GM12878 (cell line): Measurements from ENCODE around the gene MFSD12. TPM values are rescaled to one million over a fixed set of nuclear protein-coding genes. Genes with fewer than 3 reads are reported as not detected.

Experiments used
- ATAC-seq: fragments of 200-7000 bp; cut with Tn5 transposase; 3 replicates; pipeline ENCODE4 v1.9.1; 2020; ENCODE audit warnings: mild to moderate bottlenecking, moderate library complexity
- BruUV-seq: library from RNA; stranded (reverse); fragments of 400-500 nt; replicated peaks from 2 replicates; lab custom pipeline; 2021; lab: Mats Ljungman, UMichigan
- CTCF ChIA-PET: fragments of 300-600 bp; sonication (Branson Sonifier 250); formaldehyde crosslinking; extraction: SDS; loops from one replicate; lab custom pipeline; 2021; ENCODE audit warnings: inconsistent platforms; lab: Yijun Ruan, JAX
- POLR2A ChIA-PET: fragments of 350-600 bp; formaldehyde crosslinking; extraction: SDS; loops from one replicate; lab custom pipeline; 2021; ENCODE audit warnings: inconsistent platforms; lab: Charles Lee
- RAD21 ChIA-PET: fragments of 300-600 bp; sonication (Branson Sonifier 250); formaldehyde crosslinking; loops from one replicate; lab custom pipeline; 2023; ENCODE audit warnings: antibody characterized with exemption; ENCODE audit not compliant: unreplicated experiment; lab: Charles Lee
- SMC1A ChIA-PET: fragments of 300-600 bp; sonication (Branson Sonifier 250); formaldehyde crosslinking; loops from one replicate; lab custom pipeline; 2023; ENCODE audit not compliant: unreplicated experiment, uncharacterized antibody; lab: Charles Lee
- DNase-seq: peaks from one replicate; pipeline ENCODE4 v3.0.0-alpha.2; 2011; ENCODE audit warnings: low read depth, low spot score
- FAIRE-seq: peaks from 3 replicates; lab custom pipeline; 2011; peaks lifted over from hg19 to GRCh38; lab: Jason Lieb, UNC
- H2AFZ ChIP-seq: 2 replicates; pipeline ENCODE4 v1.6.0; 2011; ENCODE audit warnings: low read depth, low read length, control low read depth; ENCODE audit not compliant: control insufficient read depth
- H3K27ac ChIP-seq: 2 replicates; pipeline ENCODE4 v1.5.1; 2011; ENCODE audit warnings: control low read depth; ENCODE audit not compliant: control insufficient read depth, insufficient read depth
- H3K27me3 ChIP-seq, 2 experiments: replicated peaks in 1 of 2; 2 replicates each; pipeline versions ENCODE4 v1.6.0 to v1.6.1; 2011; ENCODE audit warnings: low read length in 1 of 2; ENCODE audit not compliant: control insufficient read depth in 2 of 2, insufficient read depth in 2 of 2
- H3K36me3 ChIP-seq, 2 experiments: 2 replicates each; pipeline ENCODE4 v1.5.1; 2011; ENCODE audit warnings: low read length in 1 of 2; ENCODE audit not compliant: control insufficient read depth in 2 of 2, insufficient read depth in 2 of 2
- H3K4me1 ChIP-seq: 2 replicates; pipeline ENCODE4 v1.6.1; 2011; ENCODE audit warnings: mild to moderate bottlenecking, low read length, moderate library complexity, mixed read lengths; ENCODE audit not compliant: control insufficient read depth, insufficient read depth
- H3K4me2 ChIP-seq: 2 replicates; pipeline ENCODE4 v1.6.0; 2011; ENCODE audit warnings: control low read depth; ENCODE audit not compliant: control insufficient read depth, insufficient read depth
- H3K4me3 ChIP-seq: fragments of 200-600 bp; sonication (generic); 2 replicates; pipeline ENCODE4 v1.5.1; 2016
- H3K79me2 ChIP-seq: 2 replicates; pipeline ENCODE4 v1.6.0; 2011; ENCODE audit warnings: low read length; ENCODE audit not compliant: control insufficient read depth, insufficient read depth
- H3K9ac ChIP-seq: 2 replicates; pipeline ENCODE4 v1.8.0; 2011; ENCODE audit warnings: low read length, control low read depth, mixed read lengths; ENCODE audit not compliant: control insufficient read depth, insufficient read depth
- H3K9me3 ChIP-seq: replicated peaks from 3 replicates; pipeline ENCODE4 v1.5.1; 2011; ENCODE audit warnings: mild to moderate bottlenecking, low read length; ENCODE audit not compliant: control insufficient read depth, insufficient read depth
- H4K20me1 ChIP-seq: 2 replicates; pipeline ENCODE4 v1.6.0; 2011; ENCODE audit not compliant: control insufficient read depth, insufficient read depth
- BRCA1 ChIP-seq: IDR thresholded peaks from 2 replicates; pipeline ENCODE4 v1.6.1; 2011; ENCODE audit warnings: low read depth, low read length, improper control_type of control experiment
- CBFB ChIP-seq: IDR thresholded peaks from 2 replicates; pipeline ENCODE4 v1.6.1; 2016; ENCODE audit warnings: antibody characterized with exemption, low read depth
- CHD1 ChIP-seq: IDR thresholded peaks from 2 replicates; pipeline ENCODE4 v1.6.1; 2012; ENCODE audit warnings: low read depth, low read length, improper control_type of control experiment
- CHD4 ChIP-seq: fragments of 200-600 bp; sonication (generic); IDR thresholded peaks from 2 replicates; pipeline ENCODE4 v1.6.1; 2016; ENCODE audit warnings: mild to moderate bottlenecking
- CREB1 ChIP-seq: IDR thresholded peaks from 2 replicates; pipeline ENCODE4 v1.6.1; 2012; ENCODE audit warnings: low read depth, mild to moderate bottlenecking, inconsistent platforms
- GATAD2B ChIP-seq: fragments of 450-650 bp; conservative IDR thresholded peaks from 2 replicates; pipeline ENCODE4 v1.6.1; 2017; ENCODE audit warnings: low read depth, mild to moderate bottlenecking, moderate library complexity
- IKZF2 ChIP-seq, 2 experiments: fragments of 450-650 bp; IDR thresholded peaks; 2 replicates each; pipeline ENCODE4 v1.6.1; 2017; ENCODE audit warnings: mild to moderate bottlenecking in 2 of 2, moderate library complexity in 2 of 2
- NR2C2 ChIP-seq: IDR thresholded peaks from 2 replicates; pipeline ENCODE4 v1.6.1; 2011; ENCODE audit warnings: borderline replicate concordance, low read depth; ENCODE audit not compliant: control insufficient read depth, insufficient read length
- RBBP5 ChIP-seq: fragments of 200-600 bp; sonication (generic); conservative IDR thresholded peaks from 2 replicates; pipeline ENCODE4 v1.6.1; 2016
- RELA ChIP-seq: fragments of 450-650 bp; IDR thresholded peaks from 2 replicates; pipeline ENCODE4 v1.8.0; 2014; ENCODE audit warnings: borderline replicate concordance; ENCODE audit not compliant: partially characterized antibody
- SIX5 ChIP-seq: IDR thresholded peaks from 2 replicates; pipeline ENCODE4 v1.6.1; 2011; ENCODE audit warnings: mild to moderate bottlenecking, low read depth, low read length, moderate library complexity; ENCODE audit not compliant: severe bottlenecking
- SMAD1 ChIP-seq: fragments of 450-650 bp; IDR thresholded peaks from 2 replicates; pipeline ENCODE4 v1.6.1; 2018; ENCODE audit warnings: mild to moderate bottlenecking, low read depth; ENCODE audit not compliant: partially characterized antibody
- SMARCA5 ChIP-seq: fragments of 450-650 bp; IDR thresholded peaks from 2 replicates; pipeline ENCODE4 v1.6.1; 2017; ENCODE audit warnings: mild to moderate bottlenecking
- SREBF2 ChIP-seq: IDR thresholded peaks from 2 replicates; pipeline ENCODE4 v1.6.1; 2012; ENCODE audit warnings: mild to moderate bottlenecking, low read length
- STAT3 ChIP-seq: IDR thresholded peaks from 2 replicates; pipeline ENCODE4 v1.6.1; 2011; ENCODE audit warnings: low read depth, low read length, improper control_type of control experiment
- WGBS: methylation state at CpG from one replicate; pipeline ENCODE4 v1.1.6; 2016; ENCODE audit warnings: low lambda C conversion rate; ENCODE audit not compliant: insufficient replicate concordance, insufficient coverage; ENCODE audit errors: missing lambda C conversion rate; 5-methylcytosine and 5-hydroxymethylcytosine counted together
- in situ Hi-C: fragments of 300-500 bp; cut with MboI; formaldehyde crosslinking; loops from 9 replicates; pipeline ENCODE4 v1.14.3; 2018; ENCODE audit warnings: mixed read lengths
- intact Hi-C: fragments of 100-400 bp; cut with micrococcal nuclease; formaldehyde crosslinking; loops from one replicate; pipeline ENCODE4 v1.14.2; 2022; ENCODE audit not compliant: unreplicated experiment
- polyA plus RNA-seq, 11 experiments: library from polyadenylated mRNA; depleted of rRNA in 4 of 11; unstranded in 6 of 11; stranded (reverse) in 5 of 11; fragments of >200 nt; fragmentation: Nextera tagmentation in 4 of 11; fragmentation: Illumina TruSeq in 1 of 11; extraction: Ambion mirVana in 4 of 11; extraction: Trizol in 1 of 11; gene quantifications; 1 replicate in 1 of 11; 2 replicates in 10 of 11; pipeline versions ENCODE4 v1.2.1 to v1.2.3, GENCODE V29; 2011 to 2016; ENCODE audit warnings: inconsistent platforms in 2 of 11, missing spikeins in 2 of 11, low read depth in 1 of 11
- total RNA-seq, 4 experiments: library from RNA; depleted of rRNA in 3 of 4; stranded (reverse); fragments of >200 nt in 3 of 4; fragmentation: Illumina TruSeq in 1 of 4; extraction: Trizol in 1 of 4; gene quantifications; 2 replicates each; pipeline versions ENCODE4 v1.2.1 to v1.2.3, GENCODE V29; 2013 to 2021
- TF ChIP-seq, protein P1 (sequence below): fragments of 450-650 bp; IDR thresholded peaks from 2 replicates; pipeline ENCODE4 v1.6.1; 2017; ENCODE audit warnings: mild to moderate bottlenecking, low read depth, inconsistent platforms; ENCODE audit not compliant: poor library complexity, severe bottlenecking
- TF ChIP-seq, protein P2 (sequence below): IDR thresholded peaks from 2 replicates; pipeline ENCODE4 v1.6.1; 2011; ENCODE audit warnings: low read depth, mild to moderate bottlenecking, low read length, moderate library complexity, borderline replicate concordance; ENCODE audit errors: extremely low read depth
- TF ChIP-seq, protein P3 (sequence below): fragments of 450-650 bp; IDR thresholded peaks from 2 replicates; pipeline ENCODE4 v1.6.1; 2016; ENCODE audit warnings: mild to moderate bottlenecking
- TF ChIP-seq, protein P4 (sequence below): fragments of 450-650 bp; IDR thresholded peaks from 2 replicates; pipeline ENCODE4 v1.6.1; 2017; ENCODE audit warnings: low read depth, mild to moderate bottlenecking, moderate library complexity

MFSD12 gene
- total and polyA plus RNA-seq, 10 of the 15 experiments (the other 5 are each of a cell fraction or from before 2014, with no cell fraction given): 0.58 to 65.9 (median 16.8) TPM

DNA sequence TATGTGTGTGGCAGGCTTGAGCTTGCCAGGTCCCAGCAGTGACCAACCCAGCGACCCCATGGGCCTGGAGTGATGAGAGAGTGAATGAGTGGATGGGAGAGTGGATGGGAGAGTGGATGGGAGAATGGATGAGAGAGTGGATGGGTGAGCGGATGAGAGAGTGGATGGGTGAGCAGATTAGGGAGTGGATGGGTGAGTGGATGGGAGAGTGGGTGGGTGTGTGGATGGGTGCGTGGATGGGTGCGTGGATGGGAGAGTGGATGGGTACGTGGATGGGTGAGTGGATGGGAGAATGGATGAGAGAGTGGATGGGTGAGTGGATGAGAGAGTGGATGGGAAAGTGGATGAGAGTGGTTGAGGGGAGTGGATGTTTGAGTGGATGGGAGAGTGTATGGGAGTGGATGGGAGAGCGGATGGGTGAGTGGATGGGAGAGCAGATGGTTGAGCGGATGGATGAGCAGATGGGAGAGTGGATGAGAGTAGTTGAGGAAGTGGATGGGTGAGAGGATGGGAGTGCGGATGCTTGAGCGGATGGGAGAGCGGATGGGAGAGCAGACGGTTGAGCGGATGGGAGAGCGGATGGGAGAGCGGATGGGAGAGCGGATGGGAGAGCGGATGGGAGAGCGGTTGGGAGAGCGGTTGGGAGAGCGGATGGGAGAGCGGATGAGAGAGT lies 28.7 kb downstream of the MFSD12 start (continued):
- TF ChIP-seq, protein P1, sequence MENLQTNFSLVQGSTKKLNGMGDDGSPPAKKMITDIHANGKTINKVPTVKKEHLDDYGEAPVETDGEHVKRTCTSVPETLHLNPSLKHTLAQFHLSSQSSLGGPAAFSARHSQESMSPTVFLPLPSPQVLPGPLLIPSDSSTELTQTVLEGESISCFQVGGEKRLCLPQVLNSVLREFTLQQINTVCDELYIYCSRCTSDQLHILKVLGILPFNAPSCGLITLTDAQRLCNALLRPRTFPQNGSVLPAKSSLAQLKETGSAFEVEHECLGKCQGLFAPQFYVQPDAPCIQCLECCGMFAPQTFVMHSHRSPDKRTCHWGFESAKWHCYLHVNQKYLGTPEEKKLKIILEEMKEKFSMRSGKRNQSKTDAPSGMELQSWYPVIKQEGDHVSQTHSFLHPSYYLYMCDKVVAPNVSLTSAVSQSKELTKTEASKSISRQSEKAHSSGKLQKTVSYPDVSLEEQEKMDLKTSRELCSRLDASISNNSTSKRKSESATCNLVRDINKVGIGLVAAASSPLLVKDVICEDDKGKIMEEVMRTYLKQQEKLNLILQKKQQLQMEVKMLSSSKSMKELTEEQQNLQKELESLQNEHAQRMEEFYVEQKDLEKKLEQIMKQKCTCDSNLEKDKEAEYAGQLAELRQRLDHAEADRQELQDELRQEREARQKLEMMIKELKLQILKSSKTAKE: no peak
- TF ChIP-seq, protein P2, sequence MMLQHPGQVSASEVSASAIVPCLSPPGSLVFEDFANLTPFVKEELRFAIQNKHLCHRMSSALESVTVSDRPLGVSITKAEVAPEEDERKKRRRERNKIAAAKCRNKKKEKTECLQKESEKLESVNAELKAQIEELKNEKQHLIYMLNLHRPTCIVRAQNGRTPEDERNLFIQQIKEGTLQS: no peak
- TF ChIP-seq SIX5: no peak

DNA sequence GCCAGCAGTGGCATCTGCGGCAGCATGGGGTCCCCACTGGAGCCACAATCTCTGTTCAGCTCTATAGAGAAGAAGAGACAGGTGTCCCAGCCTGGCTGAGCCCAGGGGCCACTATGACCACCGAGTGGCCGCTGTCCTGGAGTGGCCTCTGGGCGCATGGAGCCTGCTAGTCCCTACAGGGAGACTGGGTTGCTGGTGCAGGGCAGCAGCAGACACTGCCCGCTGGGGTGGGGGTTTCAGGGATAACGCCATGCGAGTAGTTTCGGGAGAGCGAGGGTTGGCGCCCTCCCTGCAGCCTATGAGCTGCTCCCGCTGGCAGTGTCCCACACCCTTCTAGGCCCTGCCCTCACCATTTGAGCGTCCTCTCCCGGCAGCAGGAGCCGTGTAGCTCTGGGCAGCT lies 29.3 kb downstream of the MFSD12 start:
- RAD21 ChIA-PET: interaction anchor here (0.6 kb wide), 1 partner anchor 30 kb away, joined by 3 read pairs; no protein-coding TSS in a partner anchor
- Histone ChIP-seq H3K36me3 (peaks cover 2 to 47% of the 10 kb centered on the region in 2 experiments; a peak in 3 of 4 replicates), H3K9ac (no peak overlapping the region), H3K79me2 (no peaks in the 10 kb centered on the region), H4K20me1 (no peaks in the 10 kb centered on the region), H3K4me1 (no peaks in the 10 kb centered on the region), H3K4me3 (no peak overlapping the region), H3K9me3 (no peaks in the 10 kb centered on the region), H2AFZ (no peak overlapping the region), H3K4me2 (no peak overlapping the region), H3K27ac (no peak overlapping the region), H3K27me3 (no peaks in the 10 kb centered on the region)
- SMC1A ChIA-PET: no interaction called here
- CTCF ChIA-PET: no interaction called here
- no peak for DNase-seq
- POLR2A ChIA-PET: no interaction called here
- intact Hi-C loops: no loop called here
- in situ Hi-C loops: no loop called here
- BruUV-seq: no TSS peak
- WGBS: 98% methylated on average over 14 of the region's 14 CpGs
- no peak for FAIRE-seq
- no peak for ATAC-seq
- TF ChIP-seq CHD1: no peak
- no peak for TF ChIP-seq NR2C2
- no peak for TF ChIP-seq SMAD1
- TF ChIP-seq STAT3: no peak
- TF ChIP-seq RELA: no peak
- TF ChIP-seq IKZF2 (IDR thresholded peaks at IDR 0.05): no peak
- no peak for TF ChIP-seq RBBP5
- TF ChIP-seq SMARCA5: no peak
- no peak for TF ChIP-seq SIX5
- TF ChIP-seq, protein P3, sequence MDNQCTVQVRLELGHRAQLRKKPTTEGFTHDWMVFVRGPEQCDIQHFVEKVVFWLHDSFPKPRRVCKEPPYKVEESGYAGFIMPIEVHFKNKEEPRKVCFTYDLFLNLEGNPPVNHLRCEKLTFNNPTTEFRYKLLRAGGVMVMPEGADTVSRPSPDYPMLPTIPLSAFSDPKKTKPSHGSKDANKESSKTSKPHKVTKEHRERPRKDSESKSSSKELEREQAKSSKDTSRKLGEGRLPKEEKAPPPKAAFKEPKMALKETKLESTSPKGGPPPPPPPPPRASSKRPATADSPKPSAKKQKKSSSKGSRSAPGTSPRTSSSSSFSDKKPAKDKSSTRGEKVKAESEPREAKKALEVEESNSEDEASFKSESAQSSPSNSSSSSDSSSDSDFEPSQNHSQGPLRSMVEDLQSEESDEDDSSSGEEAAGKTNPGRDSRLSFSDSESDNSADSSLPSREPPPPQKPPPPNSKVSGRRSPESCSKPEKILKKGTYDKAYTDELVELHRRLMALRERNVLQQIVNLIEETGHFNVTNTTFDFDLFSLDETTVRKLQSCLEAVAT: no peak
- TF ChIP-seq, protein P4, sequence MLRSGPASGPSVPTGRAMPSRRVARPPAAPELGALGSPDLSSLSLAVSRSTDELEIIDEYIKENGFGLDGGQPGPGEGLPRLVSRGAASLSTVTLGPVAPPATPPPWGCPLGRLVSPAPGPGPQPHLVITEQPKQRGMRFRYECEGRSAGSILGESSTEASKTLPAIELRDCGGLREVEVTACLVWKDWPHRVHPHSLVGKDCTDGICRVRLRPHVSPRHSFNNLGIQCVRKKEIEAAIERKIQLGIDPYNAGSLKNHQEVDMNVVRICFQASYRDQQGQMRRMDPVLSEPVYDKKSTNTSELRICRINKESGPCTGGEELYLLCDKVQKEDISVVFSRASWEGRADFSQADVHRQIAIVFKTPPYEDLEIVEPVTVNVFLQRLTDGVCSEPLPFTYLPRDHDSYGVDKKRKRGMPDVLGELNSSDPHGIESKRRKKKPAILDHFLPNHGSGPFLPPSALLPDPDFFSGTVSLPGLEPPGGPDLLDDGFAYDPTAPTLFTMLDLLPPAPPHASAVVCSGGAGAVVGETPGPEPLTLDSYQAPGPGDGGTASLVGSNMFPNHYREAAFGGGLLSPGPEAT: no peak
- no peak for TF ChIP-seq BRCA1
- TF ChIP-seq SREBF2: no peak
- no peak for TF ChIP-seq CHD4
- TF ChIP-seq CBFB: no peak
- no peak for TF ChIP-seq CREB1
- no peak for TF ChIP-seq GATAD2B
